ENCODE data around the gene CAPZA2. TPM values are rescaled to one million over a fixed set of nuclear protein-coding genes. Genes with fewer than 3 reads are reported as not detected.

CAPZA2 gene
- total and polyA plus RNA-seq, 9 of the 15 experiments (the other 6 are each of a cell fraction or from before 2014, with no cell fraction given) = 67.0 to 524 (median 176) TPM

GRCh38 chr7:116863936-116864500, 1.6 kb downstream of the CAPZA2 start (continued):
- TF ChIP-seq PATZ1 (CRISPR knock-in tag; IDR thresholded peaks at IDR 0.05; ENCODE audit: borderline replicate concordance) (no peak), POLR2A (conservative IDR thresholded peaks at IDR 0.05) (no peak), CBFA2T2 (conservative IDR thresholded peaks at IDR 0.05) (peak; percentile 45; the same call in 1 of the 2 replicates), ZNF3 (CRISPR knock-in tag; IDR thresholded peaks at IDR 0.05) (no peak), NR2C1 (IDR thresholded peaks at IDR 0.05) (peak; percentile 35; the same call in 1 of the 2 replicates), NR2C1 (tag; IDR thresholded peaks at IDR 0.05) (no peak), HMG20B (CRISPR knock-in tag; IDR thresholded peaks at IDR 0.05) (no peak), RBM17 (IDR thresholded peaks at IDR 0.05; ENCODE audit: borderline replicate concordance, low read depth, low read length) (no peak), CBFA2T3 (IDR thresholded peaks at IDR 0.05) (peak; percentile 54; the same call in 1 of the 2 replicates), ZNF408 (CRISPR knock-in tag; IDR thresholded peaks at IDR 0.05; ENCODE audit: low read depth) (no peak), NR2C2 (CRISPR knock-in tag; IDR thresholded peaks at IDR 0.05) (no peak), NR2C2 (tag; IDR thresholded peaks at IDR 0.05) (no peak), PHB2 (IDR thresholded peaks at IDR 0.05; ENCODE audit: low read depth) (no peak)

All from K562 (cell line).